HG03558 (cell line): ENCODE data around the gene RORB.

ENCODE experiments used
- ATAC-seq: cut with Tn5 transposase; IDR thresholded peaks from one replicate; pipeline ENCODE4 v1.9.1; 2021; ENCODE audit warnings: moderate number of reproducible peaks; ENCODE audit not compliant: unreplicated experiment; ENCODE audit errors: extremely low read depth

Gene RORB

GRCh38 chr9:74691058-74691457 is 193.9 kb downstream of the RORB start:
- no peak for ATAC-seq

GRCh38 chr9:74696520-74696919 is 199.4 kb downstream of the RORB start:
- ATAC-seq: no peak

- no peak for ATAC-seq
Observed at GRCh38 chr9:74697535-74697934, 200.4 kb downstream of the RORB start.

- ATAC-seq: no peak
Observed at GRCh38 chr9:74711341-74711740, 214.2 kb downstream of the RORB start.

GRCh38 chr9:74718709-74719108 is 221.6 kb downstream of the RORB start:
- ATAC-seq: no peak

- ATAC-seq: no peak
Observed at GRCh38 chr9:74719306-74719705, 222.2 kb downstream of the RORB start.

- ATAC-seq: no peak
Observed at GRCh38 chr9:74721696-74722660, 224.8 kb downstream of the RORB start.

- no peak for ATAC-seq
Observed at GRCh38 chr9:74724317-74724716, 227.2 kb downstream of the RORB start.

- ATAC-seq: no peak
Observed at GRCh38 chr9:74726581-74726980, 229.4 kb downstream of the RORB start.

GRCh38 chr9:74728176-74728575 is 231.0 kb downstream of the RORB start:
- ATAC-seq: no peak

GRCh38 chr9:74729136-74729695 is 232.1 kb downstream of the RORB start:
- no peak for ATAC-seq

GRCh38 chr9:74735761-74736160 is 238.6 kb downstream of the RORB start:
- ATAC-seq: no peak

GRCh38 chr9:74736646-74737045 is 239.5 kb downstream of the RORB start:
- ATAC-seq: no peak

GRCh38 chr9:74742191-74742790 is 245.2 kb downstream of the RORB start:
- ATAC-seq: no peak
